Measurements from ENCODE around the gene NGF.

GRCh38 chr1:115363171-115363570 lies 25.1 kb upstream of the NGF start:
- TF ChIP-seq CEBPB (IDR thresholded peaks at IDR 0.05; ENCODE audit: low read depth, low read length) (no peak), BHLHE40 (IDR thresholded peaks at IDR 0.05; ENCODE audit: low read depth, low read length) (no peak), CTCF (conservative IDR thresholded peaks at IDR 0.05; ENCODE audit: low read depth, low read length) (no peak), RAD21 (IDR thresholded peaks at IDR 0.05; ENCODE audit: low read length) (no peak), POLR2A (IDR thresholded peaks at IDR 0.05; ENCODE audit: low read depth, low read length) (no peak), MAFK (IDR thresholded peaks at IDR 0.05; ENCODE audit: low read depth, low read length) (no peak), CHD1 (IDR thresholded peaks at IDR 0.05; ENCODE audit: low read depth, low read length) (no peak), USF2 (IDR thresholded peaks at IDR 0.05; ENCODE audit: low read depth, low read length) (no peak)

Measured in IMR-90 (cell line).